Ishikawa (cell line): Measurements from ENCODE around the gene RNF125.

Experiments used
- CEBPB ChIP-seq: IDR thresholded peaks from 2 replicates; pipeline ENCODE4 v1.6.1; 2012
- CREB1 ChIP-seq: IDR thresholded peaks from 2 replicates; pipeline ENCODE4 v1.6.1; 2012; ENCODE audit warnings: low read depth
- EGR1 ChIP-seq: IDR thresholded peaks from 2 replicates; pipeline ENCODE4 v1.6.1; 2012
- EP300 ChIP-seq: IDR thresholded peaks from 2 replicates; pipeline ENCODE4 v1.6.1; 2012; ENCODE audit warnings: borderline replicate concordance
- FOXM1 ChIP-seq: IDR thresholded peaks from 2 replicates; pipeline ENCODE4 v1.6.1; 2012; ENCODE audit warnings: low read depth, borderline replicate concordance
- MAX ChIP-seq: IDR thresholded peaks from 2 replicates; pipeline ENCODE4 v1.6.1; 2012
- RAD21 ChIP-seq: IDR thresholded peaks from 2 replicates; pipeline ENCODE4 v1.6.1; 2012; ENCODE audit warnings: low read depth
- REST ChIP-seq: IDR thresholded peaks from 2 replicates; pipeline ENCODE4 v1.6.1; 2012; ENCODE audit warnings: low read depth, mild to moderate bottlenecking
- TAF1 ChIP-seq: IDR thresholded peaks from 2 replicates; pipeline ENCODE4 v1.6.1; 2012; ENCODE audit warnings: low read depth, mild to moderate bottlenecking
- TCF12 ChIP-seq: IDR thresholded peaks from 2 replicates; pipeline ENCODE4 v1.6.1; 2012; ENCODE audit warnings: low read depth

GRCh38 chr18:32019251-32019948 is 775 bp downstream of the RNF125 start:
- no peak for TF ChIP-seq REST
- no peak for TF ChIP-seq EP300
- no peak for TF ChIP-seq TAF1
- TF ChIP-seq RAD21, result no peak
- TF ChIP-seq CEBPB, result no peak
- no peak; the same call in 1 of the 2 replicates for TF ChIP-seq MAX
- TF ChIP-seq FOXM1, result no peak
- no peak for TF ChIP-seq EGR1
- no peak for TF ChIP-seq TCF12
- no peak for TF ChIP-seq CREB1
